Activated T-cell treated with anti-CD3 and anti-CD28 coated beads, Interleukin-2, amount 50 U/mL, for 24 hours (primary cell): ENCODE data around the gene AACS.
"Not testable (repeated sequence)": the region's sequence is repeated elsewhere in the genome, so short reads cannot be mapped to it uniquely, and the experiment has no call there.

ENCODE experiments used
- DNase-seq: peaks from one replicate; pipeline ENCODE4 v3.0.0-alpha.2; 2020
- H3K27ac Mint-ChIP-seq: 2 replicates; pipeline ENCODE4 v1.8.0; 2020; ENCODE audit warnings: mild to moderate bottlenecking, mixed read lengths
- H3K27me3 Mint-ChIP-seq: 2 replicates; pipeline ENCODE4 v1.8.0; 2020; ENCODE audit warnings: mixed read lengths
- H3K36me3 Mint-ChIP-seq: 2 replicates; pipeline ENCODE4 v1.8.0; 2020; ENCODE audit warnings: low read depth, mixed read lengths
- H3K4me1 Mint-ChIP-seq: 2 replicates; pipeline ENCODE4 v1.8.0; 2020; ENCODE audit warnings: low read depth, mixed read lengths
- H3K4me3 Mint-ChIP-seq: 2 replicates; pipeline ENCODE4 v1.8.0; 2020; ENCODE audit warnings: mild to moderate bottlenecking, moderate library complexity, mixed read lengths
- H3K9me3 Mint-ChIP-seq: 2 replicates; pipeline ENCODE4 v1.8.0; 2020; ENCODE audit warnings: mixed read lengths

AACS gene

GRCh38 chr12:125092108-125092871 lies 27.1 kb downstream of the AACS start:
- no peaks in the 10 kb centered on the region for H3K4me1 Mint-ChIP-seq
- no peaks in the 10 kb centered on the region for H3K9me3 Mint-ChIP-seq
- no peak overlapping the region for H3K4me3 Mint-ChIP-seq
- H3K27me3 Mint-ChIP-seq = no peaks in the 10 kb centered on the region
- no peak for DNase-seq
- H3K27ac Mint-ChIP-seq = no peak overlapping the region
- H3K36me3 Mint-ChIP-seq = peaks cover 45% of the 10 kb centered on the region

DNA sequence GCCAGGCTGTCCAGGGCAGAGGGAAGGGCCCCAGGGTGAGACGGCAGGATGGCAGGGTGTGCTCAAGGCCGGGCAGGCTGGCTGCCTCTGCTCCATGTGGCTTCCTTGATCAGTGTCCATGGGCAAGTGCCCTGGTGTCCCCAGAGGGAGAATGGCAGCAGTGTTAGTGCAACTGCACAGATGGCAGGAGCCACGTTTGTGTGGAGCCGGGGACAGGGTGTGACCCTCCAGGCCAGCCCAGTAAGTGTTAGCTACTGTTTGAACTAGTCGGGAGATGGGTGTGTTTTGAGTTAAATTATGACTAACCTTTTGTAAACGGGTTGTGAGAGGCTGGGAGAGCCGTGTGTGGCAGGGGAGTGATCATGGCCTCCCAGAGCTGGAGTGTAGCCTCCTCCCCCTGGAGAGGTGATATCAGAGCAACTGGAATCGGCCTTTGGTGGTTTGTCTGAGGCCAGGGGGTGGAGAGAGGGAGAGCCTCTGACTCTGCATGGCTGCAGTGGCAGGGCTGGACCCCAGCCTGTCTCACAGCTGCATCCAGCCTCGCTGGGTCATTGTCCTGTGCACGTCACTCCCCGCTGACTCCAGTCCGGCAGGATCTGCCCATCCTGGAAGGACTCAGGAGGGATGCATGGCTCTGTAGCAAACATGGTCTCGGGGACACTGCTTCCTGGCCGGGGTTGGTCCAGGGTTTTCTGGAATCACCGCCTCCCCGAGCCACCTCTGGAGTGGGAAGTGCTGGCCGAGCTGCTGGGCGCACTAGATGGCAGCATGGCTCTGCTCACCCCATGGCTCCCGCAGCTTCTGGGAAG lies 27.8 kb downstream of the AACS start:
- Mint-ChIP-seq H3K9me3 (no peaks in the 10 kb centered on the region), H3K36me3 (peaks cover 39% of the 10 kb centered on the region), H3K27ac (no peak overlapping the region), H3K4me3 (no peak overlapping the region), H3K27me3 (no peaks in the 10 kb centered on the region), H3K4me1 (no peaks in the 10 kb centered on the region)
- no peak for DNase-seq

DNA sequence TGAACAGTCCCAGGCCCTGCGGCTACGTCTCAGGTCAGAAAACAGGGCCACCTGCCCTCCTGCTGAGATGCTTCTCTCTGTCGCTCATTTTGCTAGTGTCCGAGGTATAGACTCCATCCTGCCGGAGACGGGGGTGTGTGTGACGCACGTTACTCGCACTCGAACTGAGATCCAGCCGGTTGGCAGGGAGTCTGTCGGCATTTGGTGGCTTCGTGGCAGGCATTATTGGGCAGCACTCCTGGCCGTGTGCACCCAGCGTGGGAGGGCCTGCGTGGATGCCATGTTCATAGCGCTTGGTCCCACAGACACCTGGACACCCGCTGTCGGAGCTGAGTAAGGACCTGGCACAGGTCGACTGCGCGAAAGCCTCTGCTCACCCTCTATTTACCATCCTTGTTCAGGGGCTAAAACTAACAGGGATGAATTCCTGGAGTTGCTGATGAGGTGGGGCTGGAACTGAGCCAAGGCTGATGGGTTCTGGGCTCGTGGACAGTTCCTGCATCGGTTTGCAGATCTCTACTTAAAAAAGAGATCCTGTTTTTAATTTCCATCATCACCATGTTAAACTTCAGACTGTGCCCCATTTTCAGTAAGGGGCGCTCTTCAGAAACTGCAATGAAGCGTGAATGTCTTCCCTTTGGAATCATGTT lies 28.6 kb downstream of the AACS start:
- DNase-seq = no peak
- Mint-ChIP-seq H3K9me3 (no peaks in the 10 kb centered on the region), H3K27me3 (no peaks in the 10 kb centered on the region), H3K27ac (no peak overlapping the region), H3K4me1 (peaks cover 3% of the 10 kb centered on the region), H3K36me3 (peaks cover 37% of the 10 kb centered on the region), H3K4me3 (no peak overlapping the region)

GRCh38 chr12:125096894-125097293 lies 31.7 kb downstream of the AACS start:
- no peak overlapping the region for H3K27ac Mint-ChIP-seq
- no peak overlapping the region for H3K4me3 Mint-ChIP-seq
- H3K36me3 Mint-ChIP-seq = peaks cover 27% of the 10 kb centered on the region
- H3K4me1 Mint-ChIP-seq = peaks cover 7% of the 10 kb centered on the region
- no peaks in the 10 kb centered on the region for H3K9me3 Mint-ChIP-seq
- DNase-seq = no peak
- H3K27me3 Mint-ChIP-seq = no peaks in the 10 kb centered on the region

DNA sequence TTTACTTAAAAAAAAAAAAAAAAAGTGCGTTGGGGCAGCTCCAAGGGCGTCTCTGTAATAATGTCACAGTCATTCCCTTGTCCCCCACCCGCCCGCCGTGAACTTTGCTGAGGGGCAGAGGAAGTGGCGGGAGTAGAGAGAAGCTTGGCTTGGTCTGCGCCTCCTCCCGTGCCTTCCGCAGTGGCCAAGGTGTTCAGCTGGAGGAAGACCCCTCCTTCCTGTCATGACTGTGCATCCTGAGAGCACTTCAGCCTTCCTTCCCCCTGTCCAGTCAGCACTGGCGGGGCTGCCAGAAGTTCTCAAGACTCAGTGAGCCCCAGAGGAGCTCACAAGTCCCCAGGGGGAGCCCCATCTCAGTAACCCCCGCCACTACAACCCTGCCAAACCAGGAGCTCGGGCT lies 32.2 kb downstream of the AACS start:
- H3K27ac Mint-ChIP-seq = no peak overlapping the region
- H3K27me3 Mint-ChIP-seq = no peaks in the 10 kb centered on the region
- no peaks in the 10 kb centered on the region for H3K9me3 Mint-ChIP-seq
- peaks cover 25% of the 10 kb centered on the region for H3K36me3 Mint-ChIP-seq
- H3K4me1 Mint-ChIP-seq = peaks cover 7% of the 10 kb centered on the region
- no peak for DNase-seq
- H3K4me3 Mint-ChIP-seq = no peak overlapping the region

GRCh38 chr12:125098676-125099408 lies 33.6 kb downstream of the AACS start:
- H3K4me3 Mint-ChIP-seq = no peak overlapping the region
- no peaks in the 10 kb centered on the region for H3K27me3 Mint-ChIP-seq
- H3K27ac Mint-ChIP-seq = no peak overlapping the region
- no peaks in the 10 kb centered on the region for H3K9me3 Mint-ChIP-seq
- H3K4me1 Mint-ChIP-seq = peaks cover 7% of the 10 kb centered on the region
- no peak for DNase-seq
- peaks cover 25% of the 10 kb centered on the region for H3K36me3 Mint-ChIP-seq

- Mint-ChIP-seq H3K36me3 (peaks cover 27% of the 10 kb centered on the region), H3K27me3 (no peaks in the 10 kb centered on the region), H3K27ac (no peak overlapping the region), H3K4me3 (no peak overlapping the region), H3K9me3 (no peaks in the 10 kb centered on the region), H3K4me1 (peaks cover 7% of the 10 kb centered on the region)
- no peak for DNase-seq
These were observed 34.2 kb downstream of the AACS start for GRCh38 chr12:125099409-125099782.

GRCh38 chr12:125100551-125101434 lies 35.6 kb downstream of the AACS start:
- DNase-seq = no peak

GRCh38 chr12:125104982-125105381 lies 39.7 kb downstream of the AACS start:
- no peaks in the 10 kb centered on the region for H3K9me3 Mint-ChIP-seq
- H3K4me1 Mint-ChIP-seq = no peaks in the 10 kb centered on the region
- H3K36me3 Mint-ChIP-seq = peaks cover 50% of the 10 kb centered on the region
- H3K27ac Mint-ChIP-seq = no peak overlapping the region
- no peak for DNase-seq
- H3K4me3 Mint-ChIP-seq = no peak overlapping the region
- no peaks in the 10 kb centered on the region for H3K27me3 Mint-ChIP-seq

More at GRCh38 chr12:125100551-125101434, 35.6 kb downstream of the AACS start:
- H3K4me1 Mint-ChIP-seq = peaks cover 7% of the 10 kb centered on the region
- H3K27ac Mint-ChIP-seq = no peak overlapping the region
- no peak overlapping the region for H3K4me3 Mint-ChIP-seq
- H3K27me3 Mint-ChIP-seq = no peaks in the 10 kb centered on the region
- no peaks in the 10 kb centered on the region for H3K9me3 Mint-ChIP-seq
- peaks cover 27% of the 10 kb centered on the region for H3K36me3 Mint-ChIP-seq

- Mint-ChIP-seq H3K4me1 (no peaks in the 10 kb centered on the region), H3K27ac (no peak overlapping the region), H3K27me3 (no peaks in the 10 kb centered on the region), H3K36me3 (peaks cover 54% of the 10 kb centered on the region), H3K9me3 (no peaks in the 10 kb centered on the region), H3K4me3 (no peak overlapping the region)
- DNase-seq = no peak
These were observed 40.4 kb downstream of the AACS start for GRCh38 chr12:125105600-125105999.

- Mint-ChIP-seq H3K36me3 (peaks cover 58% of the 10 kb centered on the region), H3K9me3 (no peaks in the 10 kb centered on the region), H3K27me3 (no peaks in the 10 kb centered on the region), H3K27ac (no peak overlapping the region), H3K4me1 (no peaks in the 10 kb centered on the region), H3K4me3 (no peak overlapping the region)
- DNase-seq = no peak
These were observed 45.6 kb downstream of the AACS start for GRCh38 chr12:125110641-125111360.

DNA sequence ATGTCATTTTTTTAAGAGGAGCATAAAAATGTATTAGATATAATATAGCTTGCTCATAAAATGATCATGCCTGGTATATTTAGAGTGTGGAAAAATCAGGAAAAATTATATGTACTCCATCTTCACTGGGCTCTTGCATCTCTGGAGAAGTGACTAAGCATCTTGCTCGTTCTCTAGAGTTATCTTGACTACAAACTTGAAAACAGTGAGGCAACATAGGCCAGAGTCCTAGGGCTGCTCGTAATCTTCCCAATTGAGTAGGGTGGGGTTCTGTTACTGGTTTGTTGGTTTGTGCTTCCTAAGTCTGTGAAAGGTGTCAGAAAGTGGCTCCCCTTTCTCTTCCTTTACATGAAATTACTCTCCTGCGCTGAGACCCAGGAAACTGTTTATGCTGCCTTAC lies 46.2 kb downstream of the AACS start:
- no peaks in the 10 kb centered on the region for H3K27me3 Mint-ChIP-seq

DNA sequence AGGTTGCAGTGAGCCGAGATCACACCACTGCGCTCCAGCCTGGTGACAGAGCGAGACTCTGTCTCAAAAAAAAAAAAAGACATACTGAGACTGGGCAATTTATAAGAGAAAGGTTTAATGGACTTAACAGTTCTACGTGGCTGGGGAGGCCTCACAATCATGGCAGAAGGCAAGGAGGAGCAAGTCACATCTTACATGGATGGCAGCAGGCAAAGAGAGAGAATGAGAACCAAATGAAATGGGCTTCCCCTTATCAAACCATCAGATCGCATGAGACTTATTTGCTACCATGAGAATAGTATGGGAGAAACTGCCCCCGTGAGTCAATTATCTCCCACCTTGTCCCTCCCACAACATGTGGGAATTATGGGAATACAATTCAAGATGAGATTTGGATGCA lies 47.4 kb downstream of the AACS start:
- H3K4me3 Mint-ChIP-seq, H3K27me3 Mint-ChIP-seq, H3K9me3 Mint-ChIP-seq, H3K27ac Mint-ChIP-seq, DNase-seq, H3K4me1 Mint-ChIP-seq: not testable (repeated sequence)
- H3K36me3 Mint-ChIP-seq = peaks cover 54% of the 10 kb centered on the region

More for the DNA sequence above, 46.2 kb downstream of the AACS start:
- no peak overlapping the region for H3K4me3 Mint-ChIP-seq
- H3K9me3 Mint-ChIP-seq = no peaks in the 10 kb centered on the region
- no peak for DNase-seq
- H3K36me3 Mint-ChIP-seq = peaks cover 62% of the 10 kb centered on the region
- no peak overlapping the region for H3K27ac Mint-ChIP-seq
- no peaks in the 10 kb centered on the region for H3K4me1 Mint-ChIP-seq
